Cardiac muscle cell (in vitro differentiated cells and primary cell): Measurements from ENCODE around the gene ROPN1B. TPM values are rescaled to one million over a fixed set of nuclear protein-coding genes. Genes with fewer than 3 reads are reported as not detected.
A peak's percentile ranks its signal among the peaks of the same experiment; 100 is the strongest.
"Not testable (repeated sequence)": the region's sequence is repeated elsewhere in the genome, so short reads cannot be mapped to it uniquely, and the experiment has no call there.

Source experiments
- DNase-seq, 2 donors: peaks; one replicate each; pipeline versions ENCODE4 v3.0.0 to v3.0.0-alpha.2; 2010 to 2017; ENCODE audit warnings: low read depth in 1 of 2, low spot score in 1 of 2
- H3K27ac ChIP-seq: fragments of 200-600 bp; sonication (generic); 2 replicates; pipeline ENCODE4 v1.5.1; 2016
- H3K27me3 ChIP-seq: fragments of 200-600 bp; sonication (generic); 2 replicates; pipeline ENCODE4 v1.6.0; 2016; ENCODE audit warnings: control low read depth
- H3K36me3 ChIP-seq: fragments of 200-600 bp; sonication (generic); 2 replicates; pipeline ENCODE4 v1.5.1; 2016; ENCODE audit warnings: control low read depth
- H3K4me1 ChIP-seq: fragments of 200-600 bp; sonication (generic); 2 replicates; pipeline ENCODE4 v1.8.1; 2017; ENCODE audit warnings: low read depth, mild to moderate bottlenecking, mixed run types
- H3K4me3 ChIP-seq: fragments of 200-600 bp; sonication (generic); 2 replicates; pipeline ENCODE4 v1.5.1; 2016; ENCODE audit warnings: mild to moderate bottlenecking
- H3K9me3 ChIP-seq: fragments of 200-600 bp; sonication (generic); 2 replicates; pipeline ENCODE4 v1.5.1; 2017; ENCODE audit warnings: low read depth, mild to moderate bottlenecking, control low read depth
- polyA plus RNA-seq: library from polyadenylated mRNA; unstranded; fragments of >200 nt; fragmentation: Nextera tagmentation; extraction: Ambion mirVana; gene quantifications from 2 replicates; pipeline ENCODE4 v1.2.1, GENCODE V29; 2016
- total RNA-seq: library from RNA; depleted of rRNA; stranded (reverse); fragments of >200 nt; gene quantifications from 2 replicates; pipeline ENCODE4 v1.2.3, GENCODE V29; 2016
- TF ChIP-seq, protein P1 (sequence below): IDR thresholded peaks from 2 replicates; pipeline ENCODE4 v1.5.1; 2012; ENCODE audit warnings: low read depth, mild to moderate bottlenecking, low read length

The ROPN1B gene
- total and polyA plus RNA-seq, 2 experiments from 2014 or later: not detected

DNA sequence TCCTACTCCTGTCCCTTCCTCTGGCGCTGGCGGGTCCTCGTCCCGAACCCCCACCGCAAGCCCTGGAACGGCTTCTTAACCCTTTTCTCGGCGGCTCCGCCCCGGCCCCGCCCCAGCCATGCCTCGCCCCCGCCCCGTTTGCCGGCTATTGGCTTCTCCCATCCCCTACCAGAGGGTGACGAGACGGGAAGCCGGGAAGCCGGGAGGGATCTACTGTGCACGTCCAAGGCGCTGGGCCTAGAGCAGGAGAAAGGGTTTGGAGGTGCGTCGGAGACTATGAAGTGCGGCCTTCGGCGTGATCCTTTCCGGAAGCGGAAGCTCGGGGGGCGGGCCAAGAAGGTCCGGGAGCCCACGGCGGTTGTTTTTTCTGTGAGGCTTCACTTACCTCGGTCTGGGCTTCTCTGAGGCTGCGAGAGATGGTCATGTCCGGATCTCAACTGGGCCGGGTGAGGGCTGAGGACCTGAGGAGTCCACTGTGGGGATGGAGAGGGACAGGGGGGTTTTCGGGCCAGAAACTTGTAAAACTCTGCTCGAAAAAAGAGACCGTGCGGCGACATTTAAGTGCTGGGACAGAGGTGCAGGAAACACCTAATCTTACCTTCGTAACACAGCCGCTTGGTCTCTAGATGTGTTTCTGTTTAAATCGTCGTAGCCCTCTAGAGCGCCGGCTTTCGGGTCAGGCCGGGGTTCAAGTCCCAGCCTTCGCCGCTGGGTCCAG is 21.4 kb downstream of the ROPN1B start:
- no peaks in the 10 kb centered on the region for H3K9me3 ChIP-seq
- TF ChIP-seq, protein P1, sequence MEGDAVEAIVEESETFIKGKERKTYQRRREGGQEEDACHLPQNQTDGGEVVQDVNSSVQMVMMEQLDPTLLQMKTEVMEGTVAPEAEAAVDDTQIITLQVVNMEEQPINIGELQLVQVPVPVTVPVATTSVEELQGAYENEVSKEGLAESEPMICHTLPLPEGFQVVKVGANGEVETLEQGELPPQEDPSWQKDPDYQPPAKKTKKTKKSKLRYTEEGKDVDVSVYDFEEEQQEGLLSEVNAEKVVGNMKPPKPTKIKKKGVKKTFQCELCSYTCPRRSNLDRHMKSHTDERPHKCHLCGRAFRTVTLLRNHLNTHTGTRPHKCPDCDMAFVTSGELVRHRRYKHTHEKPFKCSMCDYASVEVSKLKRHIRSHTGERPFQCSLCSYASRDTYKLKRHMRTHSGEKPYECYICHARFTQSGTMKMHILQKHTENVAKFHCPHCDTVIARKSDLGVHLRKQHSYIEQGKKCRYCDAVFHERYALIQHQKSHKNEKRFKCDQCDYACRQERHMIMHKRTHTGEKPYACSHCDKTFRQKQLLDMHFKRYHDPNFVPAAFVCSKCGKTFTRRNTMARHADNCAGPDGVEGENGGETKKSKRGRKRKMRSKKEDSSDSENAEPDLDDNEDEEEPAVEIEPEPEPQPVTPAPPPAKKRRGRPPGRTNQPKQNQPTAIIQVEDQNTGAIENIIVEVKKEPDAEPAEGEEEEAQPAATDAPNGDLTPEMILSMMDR: no peak
- H3K27ac ChIP-seq: no peak overlapping the region
- peaks cover 4% of the 10 kb centered on the region for H3K27me3 ChIP-seq
- DNase-seq: peak in 1 of 2 donors; percentile 88
- H3K4me1 ChIP-seq: no peaks in the 10 kb centered on the region
- no peak overlapping the region for H3K4me3 ChIP-seq
- no peaks in the 10 kb centered on the region for H3K36me3 ChIP-seq

DNA sequence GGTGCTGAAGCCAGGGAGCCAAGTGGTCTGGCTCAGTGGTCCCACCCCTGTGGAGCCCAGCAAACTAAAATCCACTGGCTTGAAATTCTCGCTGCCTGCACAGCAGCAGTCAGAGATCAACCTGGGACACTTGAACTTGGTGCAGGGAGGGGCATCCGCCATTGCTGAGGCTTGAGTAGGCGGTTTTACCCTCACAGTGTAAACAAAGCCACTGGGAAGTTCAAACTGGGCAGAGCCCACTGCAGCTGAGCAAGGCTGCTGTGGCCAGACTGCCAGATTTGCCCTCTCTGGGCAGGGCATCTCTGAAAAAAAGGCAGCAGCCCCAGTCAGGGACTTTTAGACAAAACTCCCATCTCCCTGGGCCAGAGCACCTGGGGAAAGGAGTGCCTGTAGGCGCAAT is 27.8 kb downstream of the ROPN1B start:
- not testable (repeated sequence) for H3K36me3 ChIP-seq, DNase-seq, H3K4me3 ChIP-seq

DNA sequence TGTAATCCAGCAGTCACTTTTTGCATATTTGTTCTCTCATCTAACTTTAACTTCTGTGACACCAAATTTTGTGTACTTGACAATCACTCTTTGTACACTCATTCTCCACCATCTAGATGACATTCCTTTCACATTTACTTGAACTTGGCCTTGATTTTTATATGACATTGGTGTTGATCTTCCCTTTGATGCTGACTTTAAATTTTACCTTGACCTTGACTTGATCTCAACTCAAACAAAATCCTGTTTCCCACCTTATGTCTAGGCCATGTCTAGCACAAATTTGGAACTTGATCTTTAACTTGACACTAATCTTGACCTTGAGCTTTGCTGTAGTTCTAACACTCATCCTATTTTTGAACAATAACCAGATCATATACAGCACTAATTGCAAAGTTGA is 33.2 kb downstream of the ROPN1B start:
- no peaks in the 10 kb centered on the region for H3K9me3 ChIP-seq
- no peaks in the 10 kb centered on the region for H3K36me3 ChIP-seq
- no peak overlapping the region for H3K27ac ChIP-seq
- no peak overlapping the region for H3K4me3 ChIP-seq
- TF ChIP-seq, protein P1: no peak
- H3K4me1 ChIP-seq: peaks cover 16% of the 10 kb centered on the region
- DNase-seq: no peak
- H3K27me3 ChIP-seq: no peaks in the 10 kb centered on the region

More for the DNA sequence above, 27.8 kb downstream of the ROPN1B start:
- H3K4me1 ChIP-seq, H3K27me3 ChIP-seq, H3K9me3 ChIP-seq, H3K27ac ChIP-seq: not testable (repeated sequence)

DNA sequence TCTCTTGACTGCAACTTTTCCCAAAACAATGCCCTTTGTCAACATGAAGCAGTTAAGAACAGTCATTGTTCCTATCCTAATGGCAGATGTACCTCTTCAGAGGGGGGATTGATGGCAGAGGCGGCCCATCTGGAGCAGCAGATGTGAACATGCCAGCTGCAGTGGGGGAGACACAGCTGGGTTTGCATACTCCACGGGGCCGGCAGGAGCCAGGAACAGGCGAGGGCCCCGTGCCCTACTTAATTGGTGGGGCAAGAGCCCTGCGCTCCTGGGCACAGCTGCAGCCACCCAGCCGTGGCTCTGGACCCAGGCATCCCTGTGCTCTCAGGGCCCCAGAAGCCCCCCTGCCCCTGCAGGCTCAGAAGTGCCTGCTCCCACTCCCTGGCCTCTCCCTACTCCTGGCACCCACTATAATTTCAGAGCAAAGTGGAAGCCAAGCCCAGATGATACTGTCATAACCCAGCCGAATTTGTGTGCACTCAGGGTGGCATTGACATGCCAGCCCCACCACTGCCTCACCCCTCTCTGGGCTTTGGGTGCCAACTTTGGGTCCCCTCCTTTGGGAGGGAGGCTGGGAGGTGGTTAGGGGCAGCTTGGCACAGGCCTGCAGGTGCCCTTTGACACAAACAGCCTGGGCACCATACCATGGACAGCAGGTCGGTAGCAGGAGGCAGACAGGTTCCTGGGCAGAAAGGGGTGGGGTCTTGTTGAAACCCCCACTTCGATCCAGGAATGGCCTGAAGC is 34.6 kb downstream of the ROPN1B start:
- H3K27ac ChIP-seq: no peak overlapping the region
- H3K4me3 ChIP-seq: no peak overlapping the region
- TF ChIP-seq, protein P1: no peak
- peaks cover 16% of the 10 kb centered on the region for H3K4me1 ChIP-seq
- no peaks in the 10 kb centered on the region for H3K36me3 ChIP-seq
- DNase-seq: no peak
- H3K9me3 ChIP-seq: no peaks in the 10 kb centered on the region
- H3K27me3 ChIP-seq: no peaks in the 10 kb centered on the region

DNA sequence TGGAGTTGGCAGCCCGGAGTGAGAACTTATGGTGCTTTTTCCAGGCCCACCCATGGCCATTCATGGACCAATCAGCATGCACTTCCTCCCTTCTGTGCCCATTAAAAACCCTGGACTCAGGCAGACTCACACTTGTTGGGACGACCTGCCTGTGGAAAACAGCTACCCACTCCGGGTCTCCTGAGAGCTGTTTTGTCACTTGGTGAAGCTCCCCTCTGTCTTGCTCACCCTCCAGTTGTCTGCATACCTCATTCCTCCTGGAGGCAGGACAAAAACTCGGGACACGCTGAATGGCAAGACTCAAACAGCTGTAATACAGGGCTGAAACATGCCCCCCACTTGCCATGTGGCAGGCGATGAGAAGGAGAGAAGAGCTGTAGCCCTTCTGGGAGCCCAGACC is 35.2 kb downstream of the ROPN1B start:
- DNase-seq: no peak
- H3K27me3 ChIP-seq: no peaks in the 10 kb centered on the region
- TF ChIP-seq, protein P1: no peak
- no peak overlapping the region for H3K4me3 ChIP-seq
- H3K27ac ChIP-seq: no peak overlapping the region
- no peaks in the 10 kb centered on the region for H3K36me3 ChIP-seq
- no peaks in the 10 kb centered on the region for H3K9me3 ChIP-seq
- H3K4me1 ChIP-seq: peaks cover 16% of the 10 kb centered on the region

DNA sequence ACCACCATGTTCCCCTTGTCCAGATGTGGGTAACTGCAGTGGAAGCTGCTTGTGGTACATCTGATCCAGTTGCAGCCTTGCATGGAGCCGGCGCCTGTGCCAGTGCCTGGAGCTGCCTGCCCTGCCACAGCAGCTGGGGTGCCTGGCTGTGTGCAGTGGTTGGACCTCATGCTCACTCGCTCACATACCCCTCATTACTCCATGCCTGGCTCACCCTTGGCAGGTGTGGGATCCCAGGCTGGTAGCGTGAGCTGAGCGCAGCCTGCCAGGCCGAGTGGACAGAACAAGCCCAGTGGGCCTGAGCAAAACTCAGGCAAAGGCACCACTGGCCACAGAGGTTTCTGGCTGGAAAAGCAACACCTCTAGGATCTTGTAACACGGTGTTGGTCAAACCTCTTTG is 35.7 kb downstream of the ROPN1B start:
- no peak for DNase-seq
- Histone ChIP-seq H3K4me3 (no peak overlapping the region), H3K27ac (no peak overlapping the region), H3K27me3 (no peaks in the 10 kb centered on the region), H3K4me1 (peaks cover 16% of the 10 kb centered on the region), H3K36me3 (no peaks in the 10 kb centered on the region), H3K9me3 (no peaks in the 10 kb centered on the region)
- TF ChIP-seq, protein P1: no peak
